Spleen (tissue), 11 donors: ENCODE results near the gene TRAPPC6A. TPM values are rescaled to one million over a fixed set of nuclear protein-coding genes. Genes with fewer than 3 reads are reported as not detected.

Experiments
- DNase-seq: peaks from one replicate; pipeline ENCODE4 v3.0.0-alpha.2; 2020
- H3K27ac ChIP-seq, 8 donors: fragments of 200-600 bp; sonication (generic) in 7 of 8; 1 replicate in 4 of 8; 2 replicates in 4 of 8; pipeline versions ENCODE4 v1.5.0 to v1.8.0; 2016 to 2021; ENCODE audit warnings: inconsistent platforms in 4 of 8, mild to moderate bottlenecking in 4 of 8, moderate library complexity in 1 of 8
- H3K27me3 ChIP-seq, 7 donors: fragments of 200-600 bp; sonication (generic) in 6 of 7; replicated peaks in 1 of 7; 1 replicate in 4 of 7; 2 replicates in 3 of 7; pipeline versions ENCODE4 v1.5.0 to v1.8.0; 2016 to 2021; ENCODE audit warnings: inconsistent platforms in 3 of 7, mild to moderate bottlenecking in 1 of 7
- H3K36me3 ChIP-seq, 6 donors: fragments of 200-600 bp; sonication (generic) in 5 of 6; 1 replicate in 4 of 6; 2 replicates in 2 of 6; pipeline versions ENCODE4 v1.5.0 to v1.8.0; 2016 to 2021; ENCODE audit warnings: inconsistent platforms in 2 of 6
- H3K4me1 ChIP-seq, 6 donors: fragments of 200-600 bp; sonication (generic) in 5 of 6; 1 replicate in 3 of 6; 2 replicates in 3 of 6; pipeline versions ENCODE4 v1.5.0 to v1.8.0; 2016 to 2021; ENCODE audit warnings: inconsistent platforms in 3 of 6
- H3K4me3 ChIP-seq, 8 donors: fragments of 200-600 bp; sonication (generic) in 7 of 8; 1 replicate in 4 of 8; 2 replicates in 4 of 8; pipeline versions ENCODE4 v1.5.0 to v1.8.0; 2016 to 2021; ENCODE audit warnings: inconsistent platforms in 4 of 8, mild to moderate bottlenecking in 4 of 8, moderate library complexity in 2 of 8
- H3K9me3 ChIP-seq, 8 donors: fragments of 200-600 bp; sonication (generic) in 7 of 8; 1 replicate in 4 of 8; 2 replicates in 4 of 8; pipeline versions ENCODE4 v1.5.0 to v1.8.0; 2016 to 2021; ENCODE audit warnings: inconsistent platforms in 4 of 8
- CTCF ChIP-seq, 11 experiments: fragments of 200-600 bp in 7 of 11; fragments of 450-650 bp in 4 of 11; sonication (generic) in 4 of 11; IDR thresholded peaks in 8 of 11; conservative IDR thresholded peaks in 3 of 11; 1 replicate in 7 of 11; 2 replicates in 4 of 11; pipeline versions ENCODE4 v1.4.0 to v1.8.0; 2016 to 2021; ENCODE audit warnings: antibody characterized with exemption in 11 of 11, inconsistent platforms in 4 of 11, mild to moderate bottlenecking in 1 of 11
- POLR2A ChIP-seq, 3 donors: fragments of 450-650 bp; IDR thresholded peaks; one replicate each; pipeline ENCODE4 v1.5.1; 2017; ENCODE audit warnings: antibody characterized with exemption in 3 of 3, mild to moderate bottlenecking in 1 of 3
- POLR2AphosphoS5 ChIP-seq, 3 donors: sonication (generic); formaldehyde crosslinking; IDR thresholded peaks; one replicate each; pipeline ENCODE4 v1.5.1; 2017; ENCODE audit warnings: antibody characterized with exemption in 3 of 3
- WGBS, 5 donors: extraction: QIAGEN DNeasy Blood & Tissue Kit in 3 of 5; methylation state at CpG; one replicate each; pipeline versions ENCODE4 v1.1.5 to v1.1.7; 2013 to 2018; 5-methylcytosine and 5-hydroxymethylcytosine counted together
- intact Hi-C: fragments of 100-400 bp; cut with DNase I; formaldehyde crosslinking; loops from one replicate; pipeline ENCODE4 v1.15.0; 2023; ENCODE audit warnings: low total_unique reads
- polyA plus RNA-seq, 3 donors: library from polyadenylated mRNA; stranded (reverse); fragments of 200-250 nt; gene quantifications; one replicate each; pipeline ENCODE4 v1.2.1, GENCODE V29; 2013
- total RNA-seq, 7 donors: library from RNA; depleted of rRNA in 3 of 7; stranded (reverse); fragments of >200 nt in 3 of 7; fragmentation: NEBNext Ultra II Directional in 4 of 7; extraction: Animal tissue kit (Norgen Biotek cat#: 25700) in 4 of 7; gene quantifications; one replicate each; pipeline versions ENCODE4 v1.1.0 to v1.2.1, GENCODE V29; 2016 to 2021
- donor health status: healthy with polysubstance abuse.
- donor health status: DM: no; HTN: no; CAD: no; lungs with moderate emphysema.
- donor health status: DM: no; HTN: no; CAD: no.
- donor health status: Bipolar disorder and iron deficiency.
- donor health status: healthy.
- donor health status: DM: no; HTN: no; CAD: no.
- donor health status: DM: yes; HTN: yes; CAD: no.

TRAPPC6A gene
- total and polyA plus RNA-seq, 10 donors: 25.9 to 109 (median 39.8) TPM

GRCh38 chr19:45156011-45156630 is 21.9 kb downstream of the TRAPPC6A start:
- no peak for DNase-seq
- Histone ChIP-seq H3K27me3 (peaks cover 0 to 100% (median 46%) of the 10 kb centered on the region in 7 donors), H3K36me3 (no peaks in the 10 kb centered on the region), H3K4me3 (no peak overlapping the region), H3K4me1 (peaks cover 25 to 33% (median 29%) of the 10 kb centered on the region in 6 donors), H3K27ac (no peak overlapping the region), H3K9me3 (no peaks in the 10 kb centered on the region)
- WGBS, 5 donors: 82 to 96% (median 89%) methylated on average over 1 to 11 of the region's 11 CpGs
- TF ChIP-seq POLR2A (IDR thresholded peaks at IDR 0.05): no peak
- TF ChIP-seq CTCF (IDR thresholded peaks at IDR 0.05 in 8 of 11, conservative IDR thresholded peaks at IDR 0.05 in 3 of 11): no peak
- no peak for TF ChIP-seq POLR2AphosphoS5 (IDR thresholded peaks at IDR 0.05)
- intact Hi-C loops: no loop called here

- no peak for DNase-seq
- Histone ChIP-seq H3K4me3 (peak overlapping the region in 5 of 8 donors; percentile 32 to 67 (median 36)), H3K9me3 (no peaks in the 10 kb centered on the region), H3K36me3 (no peaks in the 10 kb centered on the region), H3K27ac (no peak overlapping the region), H3K4me1 (peaks cover 25 to 33% (median 29%) of the 10 kb centered on the region in 6 donors), H3K27me3 (peaks cover 0 to 89% (median 46%) of the 10 kb centered on the region in 7 donors)
- TF ChIP-seq POLR2A (IDR thresholded peaks at IDR 0.05): no peak
- TF ChIP-seq POLR2AphosphoS5 (IDR thresholded peaks at IDR 0.05): peak in 1 of 3 donors; percentile 15
- 53 to 67% (median 60%) methylated on average over 16 to 19 of the region's 19 CpGs for WGBS, 5 donors
- intact Hi-C loops: no loop called here
Measured at GRCh38 chr19:45154064-45154827, 23.8 kb downstream of the TRAPPC6A start.

GRCh38 chr19:45153339-45154063 is 24.5 kb downstream of the TRAPPC6A start:
- Histone ChIP-seq H3K4me1 (peaks cover 25 to 33% (median 29%) of the 10 kb centered on the region in 6 donors), H3K36me3 (peaks cover 0 to 5% (median 0%) of the 10 kb centered on the region in 6 donors), H3K9me3 (no peaks in the 10 kb centered on the region), H3K27me3 (peaks cover 0 to 82% (median 41%) of the 10 kb centered on the region in 7 donors), H3K4me3 (peak overlapping the region; percentile 23 to 67 (median 36)), H3K27ac (peak overlapping the region in 2 of 8 donors; percentile 6 to 46)
- DNase-seq: no peak
- TF ChIP-seq POLR2A (IDR thresholded peaks at IDR 0.05) (no peak), POLR2AphosphoS5 (IDR thresholded peaks at IDR 0.05) (peak in 2 of 3 donors; percentile 14 to 33)
- WGBS, 5 donors: 2 to 7% (median 4%) methylated on average over 31 to 69 of the region's 69 CpGs
- intact Hi-C loops: no loop called here

DNA sequence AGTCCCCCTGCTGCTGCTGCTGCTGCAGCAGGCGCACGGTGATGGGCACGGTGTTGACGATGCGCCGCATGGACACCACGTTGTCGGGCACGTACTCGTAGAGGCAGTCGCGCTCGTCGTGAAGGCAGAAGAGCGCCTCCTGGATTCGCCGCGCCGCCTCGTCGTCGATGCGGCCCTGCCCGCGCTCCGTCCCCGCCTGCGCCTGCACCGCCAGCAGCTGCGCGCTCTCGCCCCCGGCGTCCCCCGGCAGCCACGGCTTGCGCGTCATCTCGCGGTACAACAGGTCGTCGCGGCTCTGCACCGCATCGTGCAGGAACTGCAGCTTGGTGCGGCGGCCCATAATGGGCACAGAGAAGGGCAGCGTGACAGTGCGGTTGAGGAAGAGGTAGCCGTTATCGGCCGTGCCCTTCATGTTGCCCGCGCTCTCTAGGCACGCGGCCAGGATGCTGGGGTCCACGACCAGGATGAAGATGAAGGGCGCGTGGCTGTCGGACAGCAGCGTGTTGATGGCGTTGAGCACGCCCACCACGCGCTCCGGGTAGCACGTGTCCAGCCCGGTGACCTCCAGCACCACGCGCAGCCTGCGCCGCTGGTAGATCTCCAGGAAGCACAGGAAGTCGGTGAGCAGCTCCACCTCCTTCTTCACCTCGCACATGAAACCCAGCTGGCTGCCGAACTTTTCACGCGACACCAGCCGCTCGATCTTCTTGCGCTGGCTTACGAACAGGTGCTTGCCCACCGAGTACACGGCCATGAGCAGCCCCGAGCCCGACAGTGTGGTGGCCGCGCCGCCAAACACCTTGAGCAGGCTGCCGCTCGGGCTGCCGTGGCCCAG is 25.3 kb downstream of the TRAPPC6A start:
- H3K27me3 ChIP-seq: peaks cover 0 to 74% (median 40%) of the 10 kb centered on the region in 7 donors
- peaks cover 0 to 13% (median 0%) of the 10 kb centered on the region in 6 donors for H3K36me3 ChIP-seq
- TF ChIP-seq POLR2AphosphoS5 (IDR thresholded peaks at IDR 0.05) (peak; percentile 5 to 73 (median 65)), CTCF (IDR thresholded peaks at IDR 0.05 in 8 of 11, conservative IDR thresholded peaks at IDR 0.05 in 3 of 11) (no peak), POLR2A (IDR thresholded peaks at IDR 0.05) (no peak)
- H3K9me3 ChIP-seq: no peaks in the 10 kb centered on the region
- DNase-seq: peak; percentile 84
- peak overlapping the region; percentile 23 to 67 (median 36) for H3K4me3 ChIP-seq
- intact Hi-C loops: no loop called here
- H3K27ac ChIP-seq: peak overlapping the region in 2 of 8 donors; percentile 6 to 46
- peaks cover 25 to 33% (median 29%) of the 10 kb centered on the region in 6 donors for H3K4me1 ChIP-seq
- WGBS, 5 donors: 3 to 10% (median 4%) methylated on average over 49 to 91 of the region's 91 CpGs
